ENCODE measurements around the gene DEPP1.

The DEPP1 gene

GRCh38 chr10:44974082-44974627, 4.5 kb downstream of the DEPP1 start:
- H3K36me3 ChIP-seq (ENCODE audit: control insufficient read depth in 5 of 5, insufficient read depth in 5 of 5, low read length in 5 of 5) = peaks cover 0 to 62% (median 45%) of the 10 kb centered on the region in 5 donors
- peak overlapping the region; percentile 93 for H3K27ac ChIP-seq (ENCODE audit: low read depth, low read length)
- peak overlapping the region; percentile 17 to 75 (median 58) for H3K9ac ChIP-seq (ENCODE audit: low read length in 5 of 5)
- H3K4me3 ChIP-seq (ENCODE audit: low read depth in 1 of 5, low read length in 5 of 5) = peak overlapping the region; percentile 41 to 68 (median 57)
- no peaks in the 10 kb centered on the region for H3K27me3 ChIP-seq (ENCODE audit: control insufficient read depth in 5 of 5, insufficient read depth in 4 of 5, low read length in 5 of 5)
- H3K9me3 ChIP-seq (ENCODE audit: control insufficient read depth in 5 of 5, low read length in 5 of 5) = no peaks in the 10 kb centered on the region
- peaks cover 24 to 77% (median 70%) of the 10 kb centered on the region in 5 donors for H3K4me1 ChIP-seq (ENCODE audit: control insufficient read depth in 5 of 5, insufficient read depth in 5 of 5, low read length in 5 of 5)

GRCh38 chr10:44973323-44974081, 5.1 kb downstream of the DEPP1 start:
- H3K36me3 ChIP-seq (ENCODE audit: control insufficient read depth in 5 of 5, insufficient read depth in 5 of 5, low read length in 5 of 5) = peaks cover 0 to 62% (median 45%) of the 10 kb centered on the region in 5 donors

GRCh38 chr10:44972874-44973306, 5.7 kb downstream of the DEPP1 start:
- Histone ChIP-seq H3K4me3 (ENCODE audit: low read depth in 1 of 5, low read length in 5 of 5) (no peak overlapping the region), H3K36me3 (ENCODE audit: control insufficient read depth in 5 of 5, insufficient read depth in 5 of 5, low read length in 5 of 5) (peaks cover 0 to 61% (median 43%) of the 10 kb centered on the region in 5 donors), H3K27ac (ENCODE audit: low read depth, low read length) (peak overlapping the region; percentile 93), H3K4me1 (ENCODE audit: control insufficient read depth in 5 of 5, insufficient read depth in 5 of 5, low read length in 5 of 5) (peaks cover 25 to 78% (median 70%) of the 10 kb centered on the region in 5 donors), H3K9me3 (ENCODE audit: control insufficient read depth in 5 of 5, low read length in 5 of 5) (peaks cover 0 to 2% (median 0%) of the 10 kb centered on the region in 5 donors), H3K27me3 (ENCODE audit: control insufficient read depth in 5 of 5, insufficient read depth in 4 of 5, low read length in 5 of 5) (no peaks in the 10 kb centered on the region), H3K9ac (ENCODE audit: low read length in 5 of 5) (peak overlapping the region in 2 of 5 donors; percentile 39 to 59)

More at GRCh38 chr10:44973323-44974081, 5.1 kb downstream of the DEPP1 start:
- H3K4me1 ChIP-seq (ENCODE audit: control insufficient read depth in 5 of 5, insufficient read depth in 5 of 5, low read length in 5 of 5) = peaks cover 22 to 77% (median 70%) of the 10 kb centered on the region in 5 donors
- peak overlapping the region; percentile 93 for H3K27ac ChIP-seq (ENCODE audit: low read depth, low read length)
- H3K9me3 ChIP-seq (ENCODE audit: control insufficient read depth in 5 of 5, low read length in 5 of 5) = peaks cover 0 to 2% (median 0%) of the 10 kb centered on the region in 5 donors
- no peaks in the 10 kb centered on the region for H3K27me3 ChIP-seq (ENCODE audit: control insufficient read depth in 5 of 5, insufficient read depth in 4 of 5, low read length in 5 of 5)
- H3K9ac ChIP-seq (ENCODE audit: low read length in 5 of 5) = peak overlapping the region in 4 of 5 donors; percentile 17 to 75 (median 44)
- peak overlapping the region in 2 of 5 donors; percentile 35 to 54 for H3K4me3 ChIP-seq (ENCODE audit: low read depth in 1 of 5, low read length in 5 of 5)

- Histone ChIP-seq H3K9ac (ENCODE audit: low read length in 5 of 5) (peak overlapping the region in 1 of 5 donors; percentile 39), H3K4me1 (ENCODE audit: control insufficient read depth in 5 of 5, insufficient read depth in 5 of 5, low read length in 5 of 5) (peaks cover 27 to 78% (median 71%) of the 10 kb centered on the region in 5 donors), H3K36me3 (ENCODE audit: control insufficient read depth in 5 of 5, insufficient read depth in 5 of 5, low read length in 5 of 5) (peaks cover 0 to 53% (median 35%) of the 10 kb centered on the region in 5 donors), H3K27me3 (ENCODE audit: control insufficient read depth in 5 of 5, insufficient read depth in 4 of 5, low read length in 5 of 5) (no peaks in the 10 kb centered on the region), H3K4me3 (ENCODE audit: low read depth in 1 of 5, low read length in 5 of 5) (no peak overlapping the region), H3K9me3 (ENCODE audit: control insufficient read depth in 5 of 5, low read length in 5 of 5) (peaks cover 0 to 2% (median 0%) of the 10 kb centered on the region in 5 donors), H3K27ac (ENCODE audit: low read depth, low read length) (peak overlapping the region; percentile 93)
These were observed 6.5 kb downstream of the DEPP1 start for GRCh38 chr10:44971935-44972757.

GRCh38 chr10:44971434-44971833, 7.2 kb downstream of the DEPP1 start:
- H3K27me3 ChIP-seq (ENCODE audit: control insufficient read depth in 5 of 5, insufficient read depth in 4 of 5, low read length in 5 of 5) = no peaks in the 10 kb centered on the region
- H3K9ac ChIP-seq (ENCODE audit: low read length in 5 of 5) = no peak overlapping the region
- peaks cover 0 to 2% (median 0%) of the 10 kb centered on the region in 5 donors for H3K9me3 ChIP-seq (ENCODE audit: control insufficient read depth in 5 of 5, low read length in 5 of 5)
- H3K27ac ChIP-seq (ENCODE audit: low read depth, low read length) = peak overlapping the region; percentile 93
- H3K4me3 ChIP-seq (ENCODE audit: low read depth in 1 of 5, low read length in 5 of 5) = no peak overlapping the region
- H3K36me3 ChIP-seq (ENCODE audit: control insufficient read depth in 5 of 5, insufficient read depth in 5 of 5, low read length in 5 of 5) = peaks cover 0 to 46% (median 28%) of the 10 kb centered on the region in 5 donors
- H3K4me1 ChIP-seq (ENCODE audit: control insufficient read depth in 5 of 5, insufficient read depth in 5 of 5, low read length in 5 of 5) = peaks cover 25 to 78% (median 71%) of the 10 kb centered on the region in 5 donors

GRCh38 chr10:44970812-44971395, 7.7 kb downstream of the DEPP1 start:
- Histone ChIP-seq H3K36me3 (ENCODE audit: control insufficient read depth in 5 of 5, insufficient read depth in 5 of 5, low read length in 5 of 5) (peaks cover 0 to 44% (median 27%) of the 10 kb centered on the region in 5 donors), H3K27me3 (ENCODE audit: control insufficient read depth in 5 of 5, insufficient read depth in 4 of 5, low read length in 5 of 5) (no peaks in the 10 kb centered on the region), H3K9ac (ENCODE audit: low read length in 5 of 5) (no peak overlapping the region), H3K27ac (ENCODE audit: low read depth, low read length) (no peak overlapping the region), H3K4me3 (ENCODE audit: low read depth in 1 of 5, low read length in 5 of 5) (no peak overlapping the region), H3K4me1 (ENCODE audit: control insufficient read depth in 5 of 5, insufficient read depth in 5 of 5, low read length in 5 of 5) (peaks cover 23 to 78% (median 71%) of the 10 kb centered on the region in 5 donors), H3K9me3 (ENCODE audit: control insufficient read depth in 5 of 5, low read length in 5 of 5) (peaks cover 0 to 2% (median 0%) of the 10 kb centered on the region in 5 donors)

GRCh38 chr10:44969854-44970253, 8.8 kb downstream of the DEPP1 start:
- Histone ChIP-seq H3K9ac (ENCODE audit: low read length in 5 of 5) (peak overlapping the region in 1 of 5 donors; percentile 14), H3K27me3 (ENCODE audit: control insufficient read depth in 5 of 5, insufficient read depth in 4 of 5, low read length in 5 of 5) (no peaks in the 10 kb centered on the region), H3K9me3 (ENCODE audit: control insufficient read depth in 5 of 5, low read length in 5 of 5) (peaks cover 0 to 2% (median 0%) of the 10 kb centered on the region in 5 donors), H3K4me1 (ENCODE audit: control insufficient read depth in 5 of 5, insufficient read depth in 5 of 5, low read length in 5 of 5) (peaks cover 23 to 83% (median 76%) of the 10 kb centered on the region in 5 donors), H3K36me3 (ENCODE audit: control insufficient read depth in 5 of 5, insufficient read depth in 5 of 5, low read length in 5 of 5) (peaks cover 0 to 44% (median 27%) of the 10 kb centered on the region in 5 donors), H3K27ac (ENCODE audit: low read depth, low read length) (no peak overlapping the region), H3K4me3 (ENCODE audit: low read depth in 1 of 5, low read length in 5 of 5) (no peak overlapping the region)

- Histone ChIP-seq H3K4me3 (ENCODE audit: low read depth in 1 of 5, low read length in 5 of 5) (peak overlapping the region in 2 of 5 donors; percentile 2 to 25), H3K9ac (ENCODE audit: low read length in 5 of 5) (peak overlapping the region in 2 of 5 donors; percentile 21 to 35), H3K36me3 (ENCODE audit: control insufficient read depth in 5 of 5, insufficient read depth in 5 of 5, low read length in 5 of 5) (peaks cover 0 to 44% (median 27%) of the 10 kb centered on the region in 5 donors), H3K27ac (ENCODE audit: low read depth, low read length) (peak overlapping the region; percentile 77), H3K4me1 (ENCODE audit: control insufficient read depth in 5 of 5, insufficient read depth in 5 of 5, low read length in 5 of 5) (peaks cover 27 to 83% (median 76%) of the 10 kb centered on the region in 5 donors), H3K9me3 (ENCODE audit: control insufficient read depth in 5 of 5, low read length in 5 of 5) (peaks cover 0 to 2% (median 0%) of the 10 kb centered on the region in 5 donors), H3K27me3 (ENCODE audit: control insufficient read depth in 5 of 5, insufficient read depth in 4 of 5, low read length in 5 of 5) (no peaks in the 10 kb centered on the region)
These were observed 9.9 kb downstream of the DEPP1 start for GRCh38 chr10:44968500-44969400.

All from subcutaneous abdominal adipose tissue (tissue), 5 donors.